OCI-LY7 (cell line): ENCODE results near the gene RNF103. TPM values are rescaled to one million over a fixed set of nuclear protein-coding genes. Genes with fewer than 3 reads are reported as not detected.

Experiments used
- BruUV-seq: library from RNA; stranded (reverse); fragments of 400-500 nt; replicated peaks from 2 replicates; lab custom pipeline; 2021; lab: Mats Ljungman, UMichigan
- CTCF ChIA-PET: fragments of 300-600 bp; sonication (Branson Sonifier 250); formaldehyde crosslinking; loops from one replicate; lab custom pipeline; 2022; ENCODE audit warnings: antibody characterized with exemption; ENCODE audit not compliant: unreplicated experiment; lab: Charles Lee
- POLR2A ChIA-PET: fragments of 300-600 bp; sonication (Branson Sonifier 250); formaldehyde crosslinking; loops from one replicate; lab custom pipeline; 2022; ENCODE audit warnings: antibody characterized with exemption; lab: Charles Lee
- DNase-seq: peaks from one replicate; pipeline ENCODE4 v3.0.0-alpha.2; 2015; ENCODE audit warnings: low spot score
- H2AFZ ChIP-seq: fragments of 200-600 bp; sonication (generic), shearing (Covaris generic); 2 replicates; pipeline ENCODE4 v1.6.1; 2014; ENCODE audit warnings: mild to moderate bottlenecking, antibody characterized with exemption, low read length, moderate library complexity
- H3K27ac ChIP-seq: fragments of 200-600 bp; sonication (generic); 2 replicates; pipeline ENCODE4 v1.5.1; 2014; ENCODE audit warnings: mixed run types, low read depth, mild to moderate bottlenecking, moderate library complexity, low read length, inconsistent platforms; ENCODE audit not compliant: poor library complexity, severe bottlenecking
- H3K36me3 ChIP-seq: fragments of 200-600 bp; sonication (generic); 2 replicates; pipeline ENCODE4 v1.6.1; 2014; ENCODE audit warnings: mild to moderate bottlenecking, antibody characterized with exemption, low read length, moderate library complexity, mixed read lengths; ENCODE audit not compliant: insufficient read depth
- H3K4me1 ChIP-seq: fragments of 200-600 bp; sonication (generic); 2 replicates; pipeline ENCODE4 v1.5.1; 2014; ENCODE audit warnings: mild to moderate bottlenecking, low read length; ENCODE audit not compliant: insufficient read depth, poor library complexity, severe bottlenecking
- H3K4me2 ChIP-seq: fragments of 200-600 bp; sonication (generic); 2 replicates; pipeline ENCODE4 v1.6.1; 2014; ENCODE audit warnings: mild to moderate bottlenecking, low read length
- H3K4me3 ChIP-seq: fragments of 200-600 bp; sonication (generic); 2 replicates; pipeline ENCODE4 v1.5.1; 2014; ENCODE audit warnings: mild to moderate bottlenecking, low read depth, low read length; ENCODE audit not compliant: poor library complexity, severe bottlenecking
- H3K79me2 ChIP-seq: fragments of 200-600 bp; sonication (generic); 2 replicates; pipeline ENCODE4 v1.6.1; 2016; ENCODE audit warnings: low read depth, mild to moderate bottlenecking, low read length, moderate library complexity, mixed read lengths; ENCODE audit not compliant: insufficient read depth
- H3K9me2 ChIP-seq: fragments of 200-600 bp; sonication (generic); 2 replicates; pipeline ENCODE4 v1.6.1; 2016; ENCODE audit warnings: mild to moderate bottlenecking, low read length, mixed read lengths; ENCODE audit not compliant: insufficient read depth
- H3K9me3 ChIP-seq: fragments of 200-600 bp; sonication (generic); 2 replicates; pipeline ENCODE4 v1.6.1; 2014; ENCODE audit warnings: mild to moderate bottlenecking, mixed run types, low read length, mixed read lengths
- H4K20me1 ChIP-seq: fragments of 200-600 bp; sonication (generic); 2 replicates; pipeline ENCODE4 v1.6.1; 2014; ENCODE audit warnings: mild to moderate bottlenecking, antibody characterized with exemption, low read length, moderate library complexity, mixed read lengths; ENCODE audit not compliant: insufficient read depth
- CTCF ChIP-seq: fragments of 200-600 bp; sonication (generic); conservative IDR thresholded peaks from 2 replicates; pipeline ENCODE4 v1.5.1; 2014; ENCODE audit warnings: mild to moderate bottlenecking, antibody characterized with exemption, low read length, moderate library complexity, mixed read lengths
- EZH2phosphoT487 ChIP-seq: fragments of 200-600 bp; sonication (generic); IDR thresholded peaks from 2 replicates; pipeline ENCODE4 v1.6.1; 2018; ENCODE audit warnings: low read depth, borderline replicate concordance, mild to moderate bottlenecking, mixed run types, antibody characterized with exemption, low read length, moderate library complexity, mixed read lengths
- intact Hi-C: fragments of 100-400 bp; cut with micrococcal nuclease; formaldehyde crosslinking; loops from one replicate; pipeline ENCODE4 v1.10.0; 2022; ENCODE audit not compliant: unreplicated experiment
- total RNA-seq, 2 experiments: library from RNA; depleted of rRNA in 1 of 2; stranded (reverse); fragments of >200 nt in 1 of 2; shearing (Covaris generic) in 1 of 2; gene quantifications; 2 replicates each; pipeline ENCODE4 v1.2.3, GENCODE V29; 2014 to 2022

Gene RNF103
- total RNA-seq, 2 experiments from 2014 or later, result 12.9 to 17.2 TPM

- ChIA-PET CTCF (no interaction called here), POLR2A (interaction anchor here (0.7 kb wide), 1 partner anchor 67 kb away, joined by 3 read pairs; no protein-coding TSS in a partner anchor)
- H4K20me1 ChIP-seq, result no peaks in the 10 kb centered on the region
- H3K4me2 ChIP-seq, result no peak overlapping the region
- no peaks in the 10 kb centered on the region for H3K36me3 ChIP-seq
- BruUV-seq, result no TSS peak
- H3K4me1 ChIP-seq, result peaks cover 10% of the 10 kb centered on the region
- no peaks in the 10 kb centered on the region for H3K9me2 ChIP-seq
- H3K79me2 ChIP-seq, result peaks cover 8% of the 10 kb centered on the region
- no peak overlapping the region for H2AFZ ChIP-seq
- no peak overlapping the region for H3K4me3 ChIP-seq
- no peak for DNase-seq
- intact Hi-C loops, result no loop called here
- H3K27ac ChIP-seq, result no peak overlapping the region
- H3K9me3 ChIP-seq, result no peaks in the 10 kb centered on the region
- TF ChIP-seq CTCF, result no peak
- no peak for TF ChIP-seq EZH2phosphoT487
These were observed 56.9 kb downstream of the RNF103 start for GRCh38 chr2:86566821-86567190.

- no peak overlapping the region for H3K4me3 ChIP-seq
- H2AFZ ChIP-seq, result no peak overlapping the region
- no peak overlapping the region for H3K4me2 ChIP-seq
- ChIA-PET POLR2A (interaction anchor here (0.7 kb wide), 1 partner anchor 68 kb away, joined by 3 read pairs; no protein-coding TSS in a partner anchor), CTCF (no interaction called here)
- H4K20me1 ChIP-seq, result no peaks in the 10 kb centered on the region
- no peak for TF ChIP-seq CTCF
- no peak for TF ChIP-seq EZH2phosphoT487
- H3K4me1 ChIP-seq, result peaks cover 14% of the 10 kb centered on the region
- no peaks in the 10 kb centered on the region for H3K9me3 ChIP-seq
- peaks cover 11% of the 10 kb centered on the region for H3K79me2 ChIP-seq
- H3K36me3 ChIP-seq, result peaks cover under 1% of the 10 kb centered on the region; the same call in 1 of the 2 replicates
- intact Hi-C loops, result no loop called here
- DNase-seq, result no peak
- H3K27ac ChIP-seq, result no peak overlapping the region
- no peaks in the 10 kb centered on the region for H3K9me2 ChIP-seq
- no TSS peak for BruUV-seq
These were observed 57.4 kb downstream of the RNF103 start for GRCh38 chr2:86566158-86566820.

- POLR2A ChIA-PET, result no interaction called here
- H3K79me2 ChIP-seq, result peaks cover 11% of the 10 kb centered on the region
- intact Hi-C loops, result loop anchor here (1.0 to 2.0 kb wide), 2 partner anchors 122 to 527 kb away; partner anchors contain the start of gene KDM3A
- TF ChIP-seq EZH2phosphoT487 (no peak), CTCF (no peak)
- peaks cover 14% of the 10 kb centered on the region for H3K4me1 ChIP-seq
- BruUV-seq, result TSS peak; percentile 89
- peak overlapping the region; percentile 88 for H3K4me3 ChIP-seq
- H2AFZ ChIP-seq, result peak overlapping the region; percentile 97
- CTCF ChIA-PET, result interaction anchor here (0.6 kb wide), 1 partner anchor 41 kb away, joined by 26 read pairs; no protein-coding TSS in a partner anchor
- no peak for DNase-seq
- H3K9me2 ChIP-seq, result no peaks in the 10 kb centered on the region
- H3K4me2 ChIP-seq, result peak overlapping the region; percentile 97
- H3K27ac ChIP-seq, result peak overlapping the region; percentile 88
- H3K9me3 ChIP-seq, result no peaks in the 10 kb centered on the region
- no peaks in the 10 kb centered on the region for H4K20me1 ChIP-seq
- peaks cover 3% of the 10 kb centered on the region; the same call in 1 of the 2 replicates for H3K36me3 ChIP-seq
These were observed 60.0 kb downstream of the RNF103 start for GRCh38 chr2:86563650-86564061.
